ENCODE measurements around the gene UBE2G1. TPM values are rescaled to one million over a fixed set of nuclear protein-coding genes. Genes with fewer than 3 reads are reported as not detected.
"Not testable (repeated sequence)": the region's sequence is repeated elsewhere in the genome, so short reads cannot be mapped to it uniquely, and the experiment has no call there.

The UBE2G1 gene
- total RNA-seq, 1 donor from 2014 or later: 70.1 TPM

DNA sequence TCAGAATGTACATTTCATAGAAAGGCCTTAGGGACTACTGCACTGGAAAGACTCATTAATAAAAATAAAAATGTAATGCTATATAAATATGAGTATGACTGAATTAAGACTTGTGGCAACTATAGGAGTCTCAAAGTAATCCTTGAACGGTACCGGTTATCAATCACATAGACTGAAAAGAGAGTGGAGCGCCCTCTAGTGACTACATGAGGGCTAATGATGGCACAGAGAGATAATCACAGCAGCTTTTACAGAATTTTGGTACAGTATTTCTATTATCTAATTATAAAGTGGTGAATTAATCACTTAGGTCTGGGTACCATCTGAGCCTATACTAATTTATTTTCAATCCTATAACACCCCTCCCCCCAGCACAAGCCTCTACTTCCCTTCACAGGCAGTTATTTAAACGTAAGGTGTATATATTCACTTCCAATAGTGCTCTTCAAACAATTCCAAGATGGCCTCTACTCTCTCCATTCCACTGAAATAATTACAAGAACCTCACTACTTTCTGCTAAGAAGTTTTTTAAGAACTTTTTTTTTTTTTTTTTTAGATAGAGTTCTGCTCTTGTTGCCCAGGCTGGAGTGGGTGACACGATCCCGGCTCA lies 62.0 kb downstream of the UBE2G1 start:
- DNase-seq (ENCODE audit: low spot score): peak; percentile 40

DNA sequence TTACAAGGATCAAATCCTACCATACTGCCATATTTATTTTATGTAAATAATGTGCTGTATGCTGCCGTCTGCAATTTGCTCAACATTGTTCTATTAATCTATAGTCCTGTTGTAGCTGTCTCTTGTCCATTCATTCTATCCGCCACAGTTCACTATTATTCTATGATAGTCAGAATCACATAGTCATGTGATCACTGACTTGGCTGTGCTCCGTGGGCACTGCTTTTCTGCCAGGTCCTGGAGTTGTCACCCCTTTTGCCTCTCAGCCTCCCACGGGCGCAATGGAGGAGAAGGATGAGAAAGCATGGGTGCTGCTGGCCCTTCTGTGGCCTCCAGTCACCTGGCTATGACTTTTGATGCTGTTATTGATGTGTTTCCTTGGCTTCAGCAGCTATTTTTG lies 65.4 kb downstream of the UBE2G1 start:
- DNase-seq (ENCODE audit: low spot score): no peak

DNA sequence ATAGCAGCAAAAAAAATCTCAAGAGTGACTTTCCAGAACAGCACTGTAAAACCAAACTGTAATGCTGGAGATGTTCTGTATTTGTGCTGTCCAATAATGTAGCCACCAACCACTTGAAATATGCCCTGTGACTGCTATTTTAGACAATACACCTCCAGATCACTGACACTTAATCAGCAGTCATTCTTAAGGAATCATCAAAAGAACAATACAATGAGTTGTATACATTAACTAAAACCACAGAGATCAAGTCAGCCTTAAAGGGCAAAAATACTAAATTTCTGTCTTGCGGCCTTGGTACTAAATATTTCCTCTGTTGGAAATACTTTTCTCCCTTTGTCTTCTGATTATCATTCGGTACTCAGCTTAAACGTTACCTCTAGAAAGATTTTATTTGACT lies 69.1 kb downstream of the UBE2G1 start:
- DNase-seq (ENCODE audit: low spot score): no peak

DNA sequence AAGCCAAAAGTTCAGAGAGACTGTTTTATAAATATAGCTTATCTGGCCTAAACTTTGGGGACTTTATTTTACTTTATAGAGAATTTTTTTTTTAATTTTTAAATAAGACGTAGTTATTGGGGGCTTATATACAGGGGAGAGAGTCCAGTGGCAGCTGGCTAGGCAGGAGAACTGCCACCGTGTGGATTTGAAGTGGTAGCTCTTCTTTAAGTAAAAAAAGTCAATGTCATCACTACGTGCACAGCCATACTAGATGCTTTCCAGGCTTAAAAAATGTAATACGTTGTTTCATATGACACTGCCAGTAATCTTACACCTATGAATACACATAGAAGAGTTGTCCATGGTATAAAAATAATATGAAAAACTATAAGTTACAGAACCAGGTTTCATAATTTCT lies 70.8 kb downstream of the UBE2G1 start:
- DNase-seq (ENCODE audit: low spot score): no peak

DNA sequence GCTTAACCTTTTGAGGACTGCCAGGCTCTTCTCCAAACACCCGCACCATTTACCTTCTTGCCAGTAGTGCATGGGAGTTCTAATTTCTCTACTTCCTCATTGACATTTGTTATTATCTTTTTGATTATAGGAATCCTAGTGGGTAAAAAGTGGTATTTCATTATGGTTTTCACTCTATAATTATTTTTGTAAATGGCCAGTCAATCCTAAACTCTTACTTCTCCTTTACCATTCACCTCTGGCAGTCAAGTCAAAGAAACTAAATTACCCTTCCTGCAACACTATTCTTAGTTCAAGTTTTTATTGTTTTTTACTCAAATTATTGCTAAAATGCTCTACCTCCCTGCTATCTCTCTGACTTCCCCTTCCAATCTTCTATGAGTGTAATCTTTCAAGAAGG lies 72.9 kb downstream of the UBE2G1 start:
- DNase-seq (ENCODE audit: low spot score): no peak

DNA sequence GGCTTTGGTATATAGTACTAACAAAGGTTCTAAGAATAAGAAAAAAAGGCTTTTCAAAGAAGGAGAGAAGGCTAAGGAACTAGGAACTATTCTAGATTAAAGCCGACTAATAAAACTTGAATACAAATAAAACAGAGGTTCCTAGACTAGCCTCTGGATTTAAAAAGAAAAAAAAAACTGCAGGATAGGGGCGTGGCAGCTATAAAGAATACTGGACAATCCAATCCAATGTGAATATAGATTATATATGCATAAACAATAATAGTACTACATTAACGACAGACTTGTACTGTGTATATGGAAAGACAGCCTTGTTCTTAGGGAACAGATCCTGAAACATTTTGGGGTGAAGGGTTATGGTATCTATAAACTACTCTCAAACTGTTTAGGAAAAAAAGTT lies 78.8 kb downstream of the UBE2G1 start:
- DNase-seq (ENCODE audit: low spot score): no peak

DNA sequence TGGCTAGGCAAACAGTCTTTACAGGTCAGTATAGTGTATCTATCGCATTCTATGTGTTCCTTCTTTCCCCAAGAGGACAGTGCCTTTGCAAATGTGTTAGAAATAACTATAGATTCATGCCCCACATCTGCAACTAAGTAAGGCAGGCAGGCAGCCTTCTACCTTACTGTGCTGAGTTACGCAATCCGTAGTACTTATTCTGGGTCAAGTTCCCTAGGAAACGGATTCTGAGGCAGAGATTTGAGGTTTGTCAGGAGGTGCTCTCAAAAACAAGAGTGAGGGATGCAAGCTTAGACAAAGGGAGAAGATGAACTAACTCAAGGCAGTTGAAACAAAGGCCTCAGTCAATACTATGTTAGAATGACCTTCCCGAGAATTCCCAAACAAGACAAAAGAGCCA lies 90.0 kb downstream of the UBE2G1 start:
- DNase-seq (ENCODE audit: low spot score): no peak

DNA sequence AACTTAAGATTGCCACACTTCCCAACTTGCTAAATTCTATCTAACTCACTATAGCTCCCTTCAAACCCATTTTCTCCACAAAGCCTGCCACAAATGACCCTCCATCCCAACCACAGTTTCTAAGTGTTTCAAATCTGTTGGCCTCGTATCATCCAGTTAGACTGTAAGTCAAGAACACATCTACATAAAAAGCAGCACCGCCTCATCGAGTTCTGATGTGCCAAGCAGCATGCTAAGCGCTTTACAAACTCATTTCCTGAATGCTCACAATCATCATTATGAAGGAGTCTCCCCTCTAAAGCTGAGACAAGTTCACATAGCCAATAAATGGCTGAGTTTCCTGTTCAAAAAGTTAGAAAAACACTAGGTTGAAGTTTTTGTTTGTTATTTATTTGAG lies 93.5 kb downstream of the UBE2G1 start:
- DNase-seq (ENCODE audit: low spot score): no peak

DNA sequence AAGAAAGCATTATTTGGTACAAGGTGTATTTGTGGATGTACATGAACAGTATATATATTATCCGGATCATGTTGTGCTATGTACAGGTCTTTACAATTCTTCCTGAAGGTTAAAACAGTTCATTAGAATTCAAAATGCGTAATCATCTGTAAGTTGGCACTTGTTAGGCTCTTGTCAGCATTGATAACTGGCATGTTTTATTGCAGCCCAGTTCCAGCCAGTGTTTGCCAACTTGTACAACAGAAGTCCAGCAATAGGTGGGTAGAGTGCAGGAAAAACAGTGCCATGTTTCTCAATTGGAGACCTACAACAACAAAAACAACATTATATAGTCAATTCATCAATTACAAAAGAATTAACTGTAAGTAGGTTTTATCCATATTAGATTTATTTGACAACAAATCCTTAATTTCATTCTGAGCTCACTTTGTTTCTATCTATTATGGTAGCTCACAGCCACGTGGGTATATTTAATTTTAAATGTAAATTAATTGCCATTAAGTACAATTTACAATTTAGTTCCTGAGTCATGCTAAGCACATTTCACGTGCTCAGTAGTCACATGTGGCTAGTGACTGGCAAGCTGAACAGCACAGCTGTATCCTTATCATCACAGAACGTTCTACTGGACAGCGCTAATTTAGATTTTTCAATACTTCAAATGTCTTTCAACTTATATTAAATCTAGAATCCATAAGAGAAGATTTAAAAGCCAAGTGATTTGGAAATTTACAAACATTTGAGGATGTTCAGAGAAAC lies 94.1 kb downstream of the UBE2G1 start:
- DNase-seq (ENCODE audit: low spot score): no peak

DNA sequence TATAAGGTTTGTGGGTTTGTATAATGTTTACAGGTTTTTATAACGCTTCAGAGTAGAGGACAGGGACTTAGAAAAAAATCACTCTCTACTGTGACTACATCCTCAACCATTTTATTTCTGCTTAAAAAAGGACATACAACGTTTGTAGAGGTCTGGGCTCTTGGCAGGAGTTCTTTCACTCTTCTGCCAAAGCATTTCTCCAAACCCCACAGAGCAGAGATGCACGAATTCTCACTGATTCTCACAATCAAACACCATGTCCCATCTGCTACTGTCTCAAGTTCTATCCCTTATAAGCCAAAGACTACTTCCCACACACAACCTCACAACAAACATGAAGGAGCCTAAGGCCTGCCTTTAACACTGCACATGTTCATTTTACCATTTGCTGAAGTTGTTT lies 95.7 kb downstream of the UBE2G1 start:
- DNase-seq (ENCODE audit: low spot score): no peak

DNA sequence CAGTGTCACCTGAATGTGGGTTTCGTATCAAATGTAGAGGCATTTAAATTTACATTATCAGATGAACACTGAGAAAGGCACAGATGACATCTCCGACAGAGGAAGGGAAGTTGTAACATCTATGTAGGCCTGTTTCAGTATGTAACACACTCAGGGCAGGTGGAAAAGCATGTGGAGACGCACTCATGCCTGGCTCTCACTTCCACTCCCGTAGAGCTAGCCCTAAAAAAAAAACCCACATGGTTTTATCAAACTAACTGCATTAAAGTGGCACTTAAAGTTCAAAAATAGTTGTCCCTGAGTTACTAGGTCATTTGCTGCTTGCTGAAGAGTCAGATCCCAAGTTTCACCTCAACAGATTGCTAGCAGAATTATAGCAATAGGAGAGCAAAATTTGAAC lies 96.6 kb downstream of the UBE2G1 start:
- DNase-seq (ENCODE audit: low spot score): no peak

DNA sequence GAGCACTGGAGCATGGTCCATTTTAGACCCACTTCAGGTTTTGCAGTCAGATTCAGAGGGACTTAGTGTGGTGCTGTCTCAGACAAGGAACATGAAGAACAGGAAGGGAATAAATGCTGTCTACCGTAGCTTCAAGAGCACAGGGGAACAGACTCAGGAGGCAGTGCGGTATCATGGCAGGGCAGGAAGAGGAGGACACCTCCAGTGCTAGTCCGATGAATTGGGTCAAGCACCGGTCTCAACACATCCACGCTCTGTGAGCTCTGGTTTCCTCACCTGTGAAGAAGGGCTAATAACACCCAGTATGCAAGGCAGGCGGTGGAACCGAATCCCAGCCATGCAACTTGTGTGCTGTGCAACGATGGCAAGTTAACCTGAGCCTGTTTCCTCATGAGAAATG lies 99.1 kb downstream of the UBE2G1 start:
- DNase-seq (ENCODE audit: low spot score): no peak

DNA sequence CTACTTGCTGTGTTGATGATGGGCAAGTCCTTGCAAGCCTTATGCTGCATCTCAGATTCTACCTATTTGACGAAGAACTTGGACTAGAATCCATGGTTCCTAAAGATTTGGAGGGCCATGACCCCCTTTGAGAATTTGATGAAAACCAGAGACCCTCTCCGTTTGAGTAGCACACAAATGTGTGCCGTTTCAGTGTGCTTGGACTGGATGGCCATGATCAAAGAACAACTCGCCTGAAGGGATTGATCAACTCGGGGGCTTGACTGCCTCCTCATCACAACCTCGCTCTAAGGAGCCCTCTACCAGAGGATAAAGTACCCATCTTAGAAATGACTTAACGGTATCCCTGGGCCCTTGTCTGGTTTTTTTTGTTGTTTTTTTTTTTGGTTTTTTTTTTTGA lies 99.9 kb downstream of the UBE2G1 start:
- DNase-seq (ENCODE audit: low spot score): no peak

DNA sequence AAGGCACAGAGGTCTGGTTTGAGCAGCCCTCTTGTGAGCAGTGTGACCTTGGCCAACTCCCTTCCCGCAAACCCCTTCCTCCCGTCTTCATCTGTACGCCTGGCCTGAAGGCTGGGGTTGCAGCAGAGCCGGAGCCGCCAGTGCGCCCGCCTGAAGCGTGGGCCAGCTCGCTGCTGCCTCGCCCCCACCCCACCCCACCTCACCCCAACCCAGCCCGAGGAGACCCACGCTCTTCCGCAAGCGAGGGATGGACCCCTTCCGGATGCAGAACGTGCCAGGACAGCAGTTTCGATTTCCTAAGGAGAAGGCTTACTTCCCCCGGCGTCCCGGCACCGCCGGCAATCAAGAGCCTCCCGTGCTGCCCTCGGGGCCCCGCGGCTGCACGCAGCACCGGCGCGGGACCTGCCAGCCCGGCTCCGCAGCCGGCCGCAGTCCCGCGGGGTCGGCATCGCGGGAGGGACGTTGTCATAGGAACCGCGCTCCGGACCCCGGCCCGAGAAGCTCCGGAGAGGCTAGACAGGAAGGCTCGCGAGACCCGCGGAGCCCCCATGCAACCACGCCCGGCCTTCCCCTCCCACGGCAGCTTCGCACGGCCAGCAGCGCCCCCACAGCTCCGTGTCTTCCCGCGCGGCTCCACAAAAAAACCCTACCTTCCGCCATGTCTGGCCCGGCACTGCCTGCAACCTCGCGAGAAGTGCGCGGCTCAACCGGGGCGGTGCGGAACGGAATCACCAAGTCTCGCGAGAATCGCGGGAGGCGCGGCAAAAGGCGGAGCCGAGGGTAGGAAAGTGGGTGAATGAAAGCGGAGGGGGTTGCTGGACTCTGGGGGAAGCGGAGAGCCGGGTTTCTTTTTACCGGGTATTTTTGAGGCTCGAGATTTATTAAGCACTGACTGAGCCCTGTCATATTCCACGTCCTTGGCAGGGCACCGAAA lies 102.9 kb downstream of the UBE2G1 start, which contains the start of gene ANKFY1:
TSS of gene ANKFY1 (minus strand) at position 698 of the 934 bp plus-strand sequence. CDS start at position 660, 38 bp downstream.
- DNase-seq (ENCODE audit: low spot score): peak; percentile 97

DNA sequence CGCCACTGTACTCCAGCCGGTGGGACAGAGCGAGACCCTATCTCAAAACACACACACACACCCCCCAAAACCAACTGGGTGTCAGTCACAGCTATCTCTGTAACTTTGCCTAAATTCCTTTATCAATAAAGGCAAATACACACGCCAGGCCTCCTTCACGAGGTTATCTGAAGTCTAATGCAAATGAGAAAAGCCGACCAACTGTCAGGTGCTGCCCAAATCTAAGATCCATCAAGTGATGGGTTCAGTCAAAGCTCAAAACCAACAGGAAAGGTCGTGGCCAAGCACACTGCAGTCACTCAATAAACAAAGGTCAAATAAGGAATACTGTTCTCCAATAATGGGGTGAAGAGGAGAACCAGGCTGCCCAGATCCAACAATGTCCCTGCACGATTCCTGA lies 103.8 kb downstream of the UBE2G1 start:
- no peak for DNase-seq (ENCODE audit: low spot score)

DNA sequence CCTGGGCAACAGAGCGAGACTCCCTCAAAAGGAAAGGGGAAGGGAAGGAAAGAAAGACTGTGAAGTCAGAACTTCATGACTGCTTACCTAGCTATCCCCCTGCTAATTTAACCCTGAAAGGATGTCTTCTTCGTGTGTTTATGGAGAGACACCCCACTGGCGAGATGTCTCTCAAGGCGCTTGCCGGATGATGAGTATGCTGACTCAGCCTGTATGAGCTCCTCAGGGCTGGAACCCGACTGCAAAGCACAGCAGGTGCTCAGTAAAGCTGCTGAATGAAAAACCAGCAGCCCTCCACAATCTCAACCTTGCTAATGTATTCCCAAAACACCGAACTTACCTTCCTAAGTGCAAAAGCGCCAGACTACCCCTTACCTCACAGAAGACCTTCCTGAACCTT lies 105.0 kb downstream of the UBE2G1 start:
- DNase-seq (ENCODE audit: low spot score): no peak

DNA sequence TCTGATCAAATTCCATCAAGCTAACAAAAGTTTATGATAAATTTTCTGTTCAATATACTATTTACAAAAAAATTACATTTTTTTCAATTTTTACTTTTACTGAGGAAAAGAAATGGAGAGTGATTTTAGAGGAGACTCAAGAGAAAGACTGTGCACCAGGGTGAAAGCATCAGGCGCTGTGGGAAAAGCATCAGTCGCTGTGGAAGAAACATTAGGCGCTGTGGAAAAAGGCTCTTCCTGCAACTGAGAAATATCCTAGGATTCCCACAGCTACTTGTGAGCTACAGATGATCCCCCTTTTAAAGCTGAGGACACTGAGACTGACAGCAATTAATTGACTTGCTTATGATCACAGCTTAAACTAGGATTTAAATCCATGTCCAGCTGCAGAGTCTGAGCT lies 107.6 kb downstream of the UBE2G1 start:
- DNase-seq (ENCODE audit: low spot score): no peak

DNA sequence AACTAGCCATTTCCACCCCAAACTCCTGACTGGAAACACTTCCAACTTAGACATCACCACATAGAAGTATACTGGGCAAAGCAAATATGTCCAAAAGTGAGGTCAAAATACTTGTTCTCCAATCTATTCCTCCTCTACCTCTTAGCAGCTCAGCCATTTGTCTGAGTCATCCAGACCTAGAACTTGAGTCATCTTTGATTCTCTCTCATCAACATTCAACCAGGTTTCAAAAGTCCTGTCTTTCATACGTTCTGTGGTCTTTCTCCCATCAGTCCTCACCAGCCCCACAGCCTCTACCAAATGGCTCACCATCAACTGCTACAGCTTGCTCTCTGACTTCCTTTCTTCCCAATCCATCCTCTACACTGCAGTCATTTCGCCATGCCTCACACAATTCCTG lies 109.5 kb downstream of the UBE2G1 start:
- DNase-seq (ENCODE audit: low spot score): no peak

DNA sequence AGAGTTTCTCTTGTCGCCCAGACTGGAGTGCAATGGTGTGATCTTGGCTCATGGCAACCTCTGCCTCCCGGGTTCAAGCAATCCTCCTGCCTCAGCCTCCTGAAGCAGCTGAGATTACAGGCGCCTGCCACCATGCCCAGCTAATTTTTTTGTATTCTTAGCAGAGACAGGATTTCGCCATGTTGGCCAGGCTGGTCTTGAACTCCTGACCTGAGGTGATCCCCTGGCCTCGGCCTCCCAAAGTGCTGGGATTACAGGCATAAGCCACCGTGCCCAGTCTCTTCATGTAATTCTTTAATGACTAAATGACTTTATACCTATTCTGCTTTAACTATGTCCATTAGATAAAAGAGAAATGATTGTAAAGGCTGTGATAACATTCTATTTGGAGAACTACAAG lies 111.2 kb downstream of the UBE2G1 start:
- not testable (repeated sequence) for DNase-seq (ENCODE audit: low spot score)

DNA sequence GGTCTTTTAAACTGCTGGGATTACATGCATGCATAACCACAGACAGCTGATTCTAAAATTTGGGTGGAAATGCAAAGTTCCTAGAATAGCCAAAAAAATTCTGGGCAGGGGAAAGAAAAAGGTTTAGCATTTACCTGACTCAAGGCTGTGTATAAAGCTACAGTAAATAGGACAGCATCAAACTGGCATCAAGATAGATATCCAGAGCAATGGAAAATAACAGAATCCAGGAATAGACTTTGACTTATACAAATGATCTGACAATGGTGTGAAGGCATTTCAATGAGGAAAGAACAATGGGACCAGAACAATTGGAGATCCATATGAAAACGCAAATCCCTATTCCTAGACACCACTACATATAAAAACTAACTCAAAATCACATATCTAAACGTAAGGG lies 115.6 kb downstream of the UBE2G1 start:
- no peak for DNase-seq (ENCODE audit: low spot score)

DNA sequence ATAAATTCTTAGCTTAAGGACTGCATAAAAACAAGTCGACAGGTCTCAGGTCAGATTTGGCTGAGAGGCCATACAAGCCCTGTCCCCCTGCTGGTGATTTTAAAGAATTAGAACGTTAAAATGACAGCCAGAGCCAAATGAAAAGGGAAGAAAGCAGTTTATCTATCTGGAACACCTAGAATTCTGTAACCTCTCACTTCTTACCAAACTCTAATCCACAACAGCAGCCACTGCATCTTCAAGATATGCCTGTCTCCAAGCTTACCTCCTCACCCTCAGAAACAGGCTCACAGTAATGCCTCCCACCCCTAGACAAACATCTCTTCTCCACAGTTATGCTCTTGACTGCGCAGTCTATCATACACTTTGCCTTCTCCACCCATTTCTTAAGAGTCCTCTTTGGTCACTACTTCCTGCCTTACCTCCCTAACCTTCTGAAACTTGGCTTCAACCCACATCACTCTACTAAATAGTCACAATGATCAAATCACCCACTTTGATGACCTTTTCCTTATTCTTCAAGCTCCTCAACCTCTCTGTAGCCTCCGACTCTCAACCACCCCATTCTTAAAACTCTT lies 116.9 kb downstream of the UBE2G1 start:
- no peak for DNase-seq (ENCODE audit: low spot score)
